CD4-positive, alpha-beta T cell treated with Interleukin-6 for 4 hours (primary cell): ENCODE measurements around the gene SPSB1.

Source experiments
- DNase-seq: peaks from one replicate; pipeline ENCODE4 v3.0.0-alpha.2; 2020; ENCODE audit warnings: mixed read lengths

SPSB1 gene

GRCh38 chr1:9260059-9260766 lies 32.5 kb upstream of the SPSB1 start:
- no peak for DNase-seq

- no peak for DNase-seq
Measured at GRCh38 chr1:9261496-9261895, 31.2 kb upstream of the SPSB1 start.

- no peak for DNase-seq
Measured at GRCh38 chr1:9262096-9262986, 30.4 kb upstream of the SPSB1 start.

GRCh38 chr1:9263276-9263855 lies 29.3 kb upstream of the SPSB1 start:
- no peak for DNase-seq

- DNase-seq: no peak
Measured at GRCh38 chr1:9263984-9264872, 28.5 kb upstream of the SPSB1 start.

- DNase-seq: no peak
Measured at GRCh38 chr1:9265037-9265436, 27.7 kb upstream of the SPSB1 start.

- DNase-seq: no peak
Measured at GRCh38 chr1:9265968-9266367, 26.7 kb upstream of the SPSB1 start.

- DNase-seq: no peak
Measured at GRCh38 chr1:9267352-9267686, 25.4 kb upstream of the SPSB1 start.

GRCh38 chr1:9267827-9268581 lies 24.7 kb upstream of the SPSB1 start:
- no peak for DNase-seq

- no peak for DNase-seq
Measured at GRCh38 chr1:9269078-9269501, 23.6 kb upstream of the SPSB1 start.

- DNase-seq: no peak
Measured at GRCh38 chr1:9269721-9270120, 23.0 kb upstream of the SPSB1 start.

GRCh38 chr1:9270290-9270883 lies 22.3 kb upstream of the SPSB1 start:
- DNase-seq: no peak

GRCh38 chr1:9271283-9271682 lies 21.4 kb upstream of the SPSB1 start:
- no peak for DNase-seq

- no peak for DNase-seq
Measured at GRCh38 chr1:9271861-9272595, 20.7 kb upstream of the SPSB1 start.

GRCh38 chr1:9273177-9273576 lies 19.5 kb upstream of the SPSB1 start:
- no peak for DNase-seq

- no peak for DNase-seq
Measured at GRCh38 chr1:9275161-9275560, 17.5 kb upstream of the SPSB1 start.

GRCh38 chr1:9275567-9276034 lies 17.1 kb upstream of the SPSB1 start:
- peak; percentile 79 for DNase-seq

GRCh38 chr1:9278116-9278515 lies 14.6 kb upstream of the SPSB1 start:
- DNase-seq: no peak

- DNase-seq: no peak
Measured at GRCh38 chr1:9278585-9279153, 14.0 kb upstream of the SPSB1 start.

- peak; percentile 19 for DNase-seq
Measured at GRCh38 chr1:9279172-9279840, 13.4 kb upstream of the SPSB1 start.
